OCI-LY3 (cell line): ENCODE data around the gene ILKAP.

ENCODE experiments used
- CTCF ChIP-seq: fragments of 200-600, 300-600 bp; sonication (generic); IDR thresholded peaks from 2 replicates; pipeline ENCODE4 v1.5.1; 2014; ENCODE audit warnings: antibody characterized with exemption, low read length, low read depth
- EZH2phosphoT487 ChIP-seq: fragments of 200-600 bp; shearing (Covaris generic); IDR thresholded peaks from 2 replicates; pipeline ENCODE4 v1.6.1; 2018; ENCODE audit warnings: antibody characterized with exemption, mixed run types, low read depth

GRCh38 chr2:238236571-238236970 is 33.1 kb upstream of the ILKAP start:
- TF ChIP-seq CTCF (no peak), EZH2phosphoT487 (no peak)
